Astrocyte of the cerebellum (primary cell): ENCODE measurements around the gene SYNE2.

Experiments used
- DNase-seq: peaks from one replicate; pipeline ENCODE4 v3.0.0-alpha.2; 2011; ENCODE audit warnings: low read depth
- H3K4me3 ChIP-seq: 2 replicates; pipeline ENCODE4 v1.5.1; 2011; ENCODE audit warnings: mild to moderate bottlenecking, low read depth, low read length, moderate library complexity
- in situ Hi-C: cut with HindIII; loops from 2 replicates; pipeline ENCODE4 v1.10.0; 2017; ENCODE audit warnings: low sequenced_read_pairs
- TF ChIP-seq, protein P1 (sequence below): IDR thresholded peaks from 2 replicates; pipeline ENCODE4 v1.5.1; 2012; ENCODE audit warnings: low read length, low read depth, moderate library complexity, mild to moderate bottlenecking; ENCODE audit errors: missing control alignments

Gene SYNE2

DNA sequence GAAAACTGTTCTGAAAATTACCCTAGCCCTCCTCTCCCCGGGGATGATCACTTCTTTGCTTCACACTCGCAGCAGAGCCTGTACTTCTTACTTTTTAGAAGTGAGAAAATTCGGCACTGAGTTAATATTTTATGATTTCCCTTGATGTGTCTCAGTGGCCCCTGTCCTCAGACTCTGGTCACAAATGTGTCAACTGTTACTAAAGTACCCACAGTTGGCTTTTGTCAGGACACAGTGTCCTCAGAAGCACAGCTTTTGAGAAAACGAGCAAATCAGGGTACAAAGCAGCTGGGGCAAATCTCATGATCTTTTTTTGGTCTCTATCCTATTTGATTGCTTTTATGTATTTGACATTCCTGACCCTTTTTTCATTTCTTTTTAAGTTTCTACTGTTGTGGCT lies 142.5 kb downstream of the SYNE2 start:
- in situ Hi-C loops, result no loop called here
- TF ChIP-seq, protein P1, sequence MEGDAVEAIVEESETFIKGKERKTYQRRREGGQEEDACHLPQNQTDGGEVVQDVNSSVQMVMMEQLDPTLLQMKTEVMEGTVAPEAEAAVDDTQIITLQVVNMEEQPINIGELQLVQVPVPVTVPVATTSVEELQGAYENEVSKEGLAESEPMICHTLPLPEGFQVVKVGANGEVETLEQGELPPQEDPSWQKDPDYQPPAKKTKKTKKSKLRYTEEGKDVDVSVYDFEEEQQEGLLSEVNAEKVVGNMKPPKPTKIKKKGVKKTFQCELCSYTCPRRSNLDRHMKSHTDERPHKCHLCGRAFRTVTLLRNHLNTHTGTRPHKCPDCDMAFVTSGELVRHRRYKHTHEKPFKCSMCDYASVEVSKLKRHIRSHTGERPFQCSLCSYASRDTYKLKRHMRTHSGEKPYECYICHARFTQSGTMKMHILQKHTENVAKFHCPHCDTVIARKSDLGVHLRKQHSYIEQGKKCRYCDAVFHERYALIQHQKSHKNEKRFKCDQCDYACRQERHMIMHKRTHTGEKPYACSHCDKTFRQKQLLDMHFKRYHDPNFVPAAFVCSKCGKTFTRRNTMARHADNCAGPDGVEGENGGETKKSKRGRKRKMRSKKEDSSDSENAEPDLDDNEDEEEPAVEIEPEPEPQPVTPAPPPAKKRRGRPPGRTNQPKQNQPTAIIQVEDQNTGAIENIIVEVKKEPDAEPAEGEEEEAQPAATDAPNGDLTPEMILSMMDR, result no peak
- DNase-seq, result no peak
- no peak overlapping the region for H3K4me3 ChIP-seq

- DNase-seq, result no peak
- H3K4me3 ChIP-seq, result no peak overlapping the region
- TF ChIP-seq, protein P1, result no peak
- in situ Hi-C loops, result no loop called here
Observed at GRCh38 chr14:63996016-63996415, 143.2 kb downstream of the SYNE2 start.

GRCh38 chr14:63996625-63997220 lies 143.9 kb downstream of the SYNE2 start:
- H3K4me3 ChIP-seq, result no peak overlapping the region
- DNase-seq, result no peak
- in situ Hi-C loops, result no loop called here
- TF ChIP-seq, protein P1, result no peak

- in situ Hi-C loops, result no loop called here
- TF ChIP-seq, protein P1, result no peak
- no peak overlapping the region for H3K4me3 ChIP-seq
- DNase-seq, result no peak
Observed at GRCh38 chr14:64000749-64001148, 147.9 kb downstream of the SYNE2 start.

DNA sequence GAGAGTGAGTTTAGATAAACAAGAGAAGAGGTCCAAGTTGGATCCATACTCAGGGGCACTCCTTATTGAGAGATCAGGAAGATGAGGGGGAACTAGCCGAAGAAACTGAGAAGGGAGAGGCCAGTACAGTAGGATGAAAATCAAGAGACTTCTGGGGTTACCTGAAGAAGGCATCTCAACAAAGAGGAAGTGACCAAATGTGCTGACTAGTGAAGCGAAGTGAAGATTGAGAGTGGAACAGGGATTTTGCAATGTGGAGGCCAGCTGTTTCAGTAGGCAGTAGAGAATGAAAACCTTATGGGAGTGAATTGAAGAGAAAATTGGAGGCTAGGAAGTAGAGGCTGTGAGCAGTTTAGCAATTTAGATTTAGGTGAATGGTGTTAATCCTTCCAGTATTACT lies 153.0 kb downstream of the SYNE2 start:
- no peak for DNase-seq
- no peak overlapping the region for H3K4me3 ChIP-seq
- TF ChIP-seq, protein P1, result no peak
- in situ Hi-C loops, result no loop called here

DNA sequence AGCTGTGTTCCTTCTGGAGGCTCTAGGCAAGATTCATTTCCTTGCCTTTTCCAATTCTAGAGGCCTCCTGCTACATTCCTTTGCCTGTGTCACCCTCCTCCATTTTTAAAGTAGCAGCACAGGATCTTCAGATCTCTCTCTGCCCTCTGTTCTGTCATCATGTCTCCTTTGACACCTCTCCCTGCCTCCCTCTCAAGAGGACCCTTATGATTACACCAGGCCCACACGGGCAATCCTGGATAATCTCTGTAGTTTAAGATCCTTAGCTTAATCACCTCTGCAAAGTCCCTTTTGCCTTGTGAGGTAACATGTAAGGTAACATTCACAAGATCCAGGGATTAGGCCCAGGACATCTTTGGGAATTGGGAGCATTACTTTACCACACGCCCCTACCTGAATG lies 155.2 kb downstream of the SYNE2 start:
- no peak overlapping the region for H3K4me3 ChIP-seq
- DNase-seq, result no peak
- TF ChIP-seq, protein P1, result no peak
- in situ Hi-C loops, result no loop called here

- no peak for DNase-seq
- in situ Hi-C loops, result loop anchor here (5.0 kb wide), 2 partner anchors 60 to 285 kb away; no protein-coding TSS in a partner anchor
- no peak overlapping the region for H3K4me3 ChIP-seq
- TF ChIP-seq, protein P1, result no peak
Observed at GRCh38 chr14:64012003-64012402, 159.2 kb downstream of the SYNE2 start.
